ENCODE data around the gene OR4E1. TPM values are rescaled to one million over a fixed set of nuclear protein-coding genes. Genes with fewer than 3 reads are reported as not detected.

The OR4E1 gene
- total RNA-seq, 1 experiment from 2014 or later, result not detected

DNA sequence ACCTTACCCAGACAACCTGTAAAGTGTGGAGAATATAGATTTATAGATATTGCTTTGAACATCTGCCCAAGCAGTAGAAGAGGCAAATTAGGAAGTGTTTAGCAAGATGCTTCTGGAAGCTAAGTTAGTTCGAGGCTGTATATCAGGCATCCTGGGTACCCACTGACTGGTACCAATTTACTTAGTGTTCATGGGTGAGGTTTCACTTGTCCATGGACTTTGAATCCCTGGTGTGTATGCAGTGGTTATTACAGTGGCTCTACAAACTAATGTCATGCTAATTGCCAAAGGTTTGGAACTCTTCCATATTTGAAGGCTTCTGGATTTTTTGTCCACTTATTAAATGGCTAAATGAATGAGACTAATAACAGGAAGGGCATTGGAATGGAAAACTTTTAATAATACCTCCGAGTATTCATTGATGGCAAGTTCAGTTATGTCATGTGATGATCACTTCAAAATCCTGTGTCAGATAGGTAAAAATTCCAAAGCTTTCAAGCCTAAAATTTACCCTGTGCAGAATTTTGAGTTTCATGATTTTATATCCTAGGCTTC is 20.2 kb downstream of the OR4E1 start, which contains the start of gene OR4E2:
OR4E2 (plus strand) TSS at position 505 of the 555 bp plus-strand sequence. CDS start 11,248 bp downstream, outside the sequence.
- Histone ChIP-seq H3K4me3 (ENCODE audit: low read depth, low read length) (no peak within 1 kb of the TSS), H3K27me3 (replicated peaks; ENCODE audit: control insufficient read depth, insufficient read depth, low read length) (no peaks in the 10 kb centered on the region), H3K9me3 (no peaks in the 10 kb centered on the region), H3K4me1 (no peaks in the 10 kb centered on the region), H3K36me3 (ENCODE audit: control insufficient read depth, insufficient read depth, low read length) (no peaks in the 10 kb centered on the region)
- ChIA-PET POLR2A (no interaction called here), CTCF (interaction anchor here (0.5 to 0.7 kb wide), 2 partner anchors 469 to 849 kb away, joined by 3 read pairs; no protein-coding TSS in a partner anchor)
- Mint-ChIP-seq H3K27me3 (ENCODE audit: insufficient read depth, unreplicated experiment) (peaks cover 2% of the 10 kb centered on the region), H3K27ac (ENCODE audit: unreplicated experiment) (no peak within 1 kb of the TSS), H3K9me3 (ENCODE audit: unreplicated experiment) (no peaks in the 10 kb centered on the region), H3K36me3 (ENCODE audit: insufficient read depth, unreplicated experiment) (no peaks in the 10 kb centered on the region), H3K4me3 (ENCODE audit: unreplicated experiment) (no peak within 1 kb of the TSS), H3K4me1 (ENCODE audit: low read depth, unreplicated experiment) (no peaks in the 10 kb centered on the region)
- intact Hi-C loops (cut with micrococcal nuclease; ENCODE audit: unreplicated experiment), result no loop called here
- no peak for TF ChIP-seq CTCF (IDR thresholded peaks at IDR 0.05; ENCODE audit: insufficient read depth in 1 of 2, low read depth in 1 of 2, low read length in 1 of 2, severe bottlenecking in 1 of 2, unreplicated experiment in 1 of 2)
- no peak for DNase-seq
- no TSS peak for BruUV-seq (replicated peaks)

DNA sequence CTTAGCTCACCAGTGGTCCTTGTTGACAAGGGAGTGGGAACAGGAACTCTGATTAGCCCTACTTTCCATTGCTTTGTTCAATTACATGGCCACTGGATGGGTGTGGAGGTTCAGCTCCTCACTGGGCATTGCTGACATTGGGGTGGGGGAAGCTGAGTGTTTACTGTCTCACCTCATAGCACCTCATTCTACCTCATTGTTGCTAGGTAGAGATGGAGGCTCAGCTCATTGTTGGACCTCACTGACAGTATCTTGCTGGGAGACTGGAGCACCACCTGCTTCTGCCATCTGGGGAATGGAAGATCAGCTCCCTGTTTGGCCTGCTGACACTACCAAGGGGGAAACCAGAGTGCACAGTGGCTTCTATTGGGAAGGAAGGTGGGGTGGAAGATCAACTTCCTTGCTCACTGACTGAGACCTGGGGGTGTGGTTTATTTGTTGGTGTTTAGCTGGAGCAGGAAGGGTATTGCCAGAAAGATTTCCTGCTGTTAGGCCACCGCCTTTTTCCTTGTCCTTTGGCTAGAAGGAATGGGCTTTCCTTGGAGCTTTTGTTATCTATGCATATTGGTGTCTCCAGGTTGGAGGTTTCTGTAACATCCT is 21.3 kb downstream of the OR4E1 start:
- CTCF ChIA-PET, result no interaction called here
- intact Hi-C loops (cut with micrococcal nuclease; ENCODE audit: unreplicated experiment), result no loop called here
- H3K4me3 ChIP-seq (ENCODE audit: low read depth, low read length), result no peak overlapping the region

DNA sequence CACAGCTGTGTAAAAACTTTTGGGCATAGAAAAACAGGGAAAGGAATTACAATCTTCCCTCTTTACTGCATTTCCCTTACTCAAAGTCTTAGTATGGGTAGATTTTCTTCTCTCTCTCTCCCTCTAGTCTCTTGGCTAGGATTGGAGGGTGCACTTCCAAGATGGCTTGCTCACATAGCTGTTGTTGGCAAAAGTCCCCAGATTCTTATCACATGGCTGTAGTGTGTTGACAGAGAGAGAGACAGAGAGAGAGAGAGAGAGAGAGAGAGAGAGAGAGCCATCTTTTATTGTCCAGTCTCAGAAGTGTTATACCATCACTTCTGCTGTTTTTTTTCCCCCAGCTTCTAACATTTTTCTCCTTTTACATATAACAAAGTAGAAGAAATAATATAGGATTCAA is 26.2 kb downstream of the OR4E1 start:
- DNase-seq, result no peak
- BruUV-seq (replicated peaks), result no TSS peak
- no peaks in the 10 kb centered on the region for H3K27me3 Mint-ChIP-seq (ENCODE audit: insufficient read depth, unreplicated experiment)
- POLR2A ChIA-PET, result no interaction called here
- H3K27me3 ChIP-seq (replicated peaks; ENCODE audit: control insufficient read depth, insufficient read depth, low read length), result no peaks in the 10 kb centered on the region
- intact Hi-C loops (cut with micrococcal nuclease; ENCODE audit: unreplicated experiment), result no loop called here
- no peak overlapping the region for H3K27ac Mint-ChIP-seq (ENCODE audit: unreplicated experiment)
- H3K4me3 Mint-ChIP-seq (ENCODE audit: unreplicated experiment), result no peak overlapping the region
- CTCF ChIA-PET, result no interaction called here
- TF ChIP-seq CTCF (IDR thresholded peaks at IDR 0.05; ENCODE audit: insufficient read depth in 1 of 2, low read depth in 1 of 2, low read length in 1 of 2, severe bottlenecking in 1 of 2, unreplicated experiment in 1 of 2), result no peak
- no peaks in the 10 kb centered on the region for H3K36me3 ChIP-seq (ENCODE audit: control insufficient read depth, insufficient read depth, low read length)
- no peaks in the 10 kb centered on the region for H3K4me1 ChIP-seq
- H3K4me3 ChIP-seq (ENCODE audit: low read depth, low read length), result no peak overlapping the region
- H3K4me1 Mint-ChIP-seq (ENCODE audit: low read depth, unreplicated experiment), result no peaks in the 10 kb centered on the region
- H3K9me3 Mint-ChIP-seq (ENCODE audit: unreplicated experiment), result no peaks in the 10 kb centered on the region
- H3K36me3 Mint-ChIP-seq (ENCODE audit: insufficient read depth, unreplicated experiment), result no peaks in the 10 kb centered on the region
- no peaks in the 10 kb centered on the region for H3K9me3 ChIP-seq

More for the DNA sequence above, 21.3 kb downstream of the OR4E1 start:
- POLR2A ChIA-PET, result no interaction called here
- Histone ChIP-seq H3K27me3 (replicated peaks; ENCODE audit: control insufficient read depth, insufficient read depth, low read length) (no peaks in the 10 kb centered on the region), H3K36me3 (ENCODE audit: control insufficient read depth, insufficient read depth, low read length) (no peaks in the 10 kb centered on the region), H3K4me1 (no peaks in the 10 kb centered on the region), H3K9me3 (no peaks in the 10 kb centered on the region)
- DNase-seq, result no peak
- no peak overlapping the region for H3K27ac Mint-ChIP-seq (ENCODE audit: unreplicated experiment)
- H3K27me3 Mint-ChIP-seq (ENCODE audit: insufficient read depth, unreplicated experiment), result no peaks in the 10 kb centered on the region
- no peak for TF ChIP-seq CTCF (IDR thresholded peaks at IDR 0.05; ENCODE audit: insufficient read depth in 1 of 2, low read depth in 1 of 2, low read length in 1 of 2, severe bottlenecking in 1 of 2, unreplicated experiment in 1 of 2)
- no peaks in the 10 kb centered on the region for H3K4me1 Mint-ChIP-seq (ENCODE audit: low read depth, unreplicated experiment)
- no peaks in the 10 kb centered on the region for H3K9me3 Mint-ChIP-seq (ENCODE audit: unreplicated experiment)
- BruUV-seq (replicated peaks), result no TSS peak
- H3K4me3 Mint-ChIP-seq (ENCODE audit: unreplicated experiment), result no peak overlapping the region
- no peaks in the 10 kb centered on the region for H3K36me3 Mint-ChIP-seq (ENCODE audit: insufficient read depth, unreplicated experiment)

All from Caco-2 (cell line).